ENCODE measurements around the gene NR1I3. TPM values are rescaled to one million over a fixed set of nuclear protein-coding genes. Genes with fewer than 3 reads are reported as not detected.
"Not testable (repeated sequence)": the region's sequence is repeated elsewhere in the genome, so short reads cannot be mapped to it uniquely, and the experiment has no call there.

NR1I3 gene
- total RNA-seq, 4 donors from 2014 or later: not detected

DNA sequence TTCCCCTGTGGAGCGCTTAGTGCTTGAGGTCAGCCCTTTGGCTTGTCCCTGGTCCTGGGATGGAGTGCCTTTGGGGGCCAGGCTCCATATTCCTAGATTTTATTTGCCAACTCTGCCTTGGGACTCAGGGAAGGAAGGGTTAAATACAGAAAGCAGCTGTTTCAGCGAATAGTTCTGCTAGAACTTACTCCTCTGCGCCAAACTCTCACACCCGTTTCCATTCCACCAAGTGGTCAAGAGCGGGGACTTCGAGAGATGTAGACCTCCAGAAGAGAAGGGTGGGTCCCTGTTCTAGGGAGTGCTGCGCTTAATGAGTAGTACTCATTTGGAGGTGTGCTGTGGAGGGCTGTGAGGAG is 12.8 kb downstream of the NR1I3 start:
- Histone ChIP-seq H3K4me3 (peak overlapping the region in 3 of 4 donors; percentile 12 to 16 (median 13)), H3K4me1 (peaks cover 5 to 27% (median 18%) of the 10 kb centered on the region in 4 donors), H3K36me3 (peaks cover 0 to 22% (median 0%) of the 10 kb centered on the region in 3 donors), H3K9me3 (no peaks in the 10 kb centered on the region), H3K27me3 (no peaks in the 10 kb centered on the region), H3K27ac (peak overlapping the region; percentile 50 to 87 (median 65))
- 38 to 48% methylated on average over 7 of the region's 7 CpGs for WGBS, 2 donors
- DNase-seq (ENCODE audit: low spot score in 2 of 2): no peak
- TF ChIP-seq CTCF (IDR thresholded peaks at IDR 0.05) (no peak), POLR2A (IDR thresholded peaks at IDR 0.05) (no peak), EP300 (IDR thresholded peaks at IDR 0.05) (no peak)

GRCh38 chr1:161224695-161225087 is 13.3 kb downstream of the NR1I3 start:
- 90% methylated on average over 13 of the region's 13 CpGs for WGBS, 2 donors
- H3K4me3 ChIP-seq; H3K27me3 ChIP-seq; DNase-seq (ENCODE audit: low spot score in 2 of 2); H3K9me3 ChIP-seq: not testable (repeated sequence)
- H3K4me1 ChIP-seq: peaks cover 5 to 27% (median 18%) of the 10 kb centered on the region in 4 donors
- peaks cover 0 to 17% (median 0%) of the 10 kb centered on the region in 3 donors for H3K36me3 ChIP-seq
- H3K27ac ChIP-seq: peak overlapping the region in 3 of 4 donors; percentile 59 to 87 (median 71)

DNA sequence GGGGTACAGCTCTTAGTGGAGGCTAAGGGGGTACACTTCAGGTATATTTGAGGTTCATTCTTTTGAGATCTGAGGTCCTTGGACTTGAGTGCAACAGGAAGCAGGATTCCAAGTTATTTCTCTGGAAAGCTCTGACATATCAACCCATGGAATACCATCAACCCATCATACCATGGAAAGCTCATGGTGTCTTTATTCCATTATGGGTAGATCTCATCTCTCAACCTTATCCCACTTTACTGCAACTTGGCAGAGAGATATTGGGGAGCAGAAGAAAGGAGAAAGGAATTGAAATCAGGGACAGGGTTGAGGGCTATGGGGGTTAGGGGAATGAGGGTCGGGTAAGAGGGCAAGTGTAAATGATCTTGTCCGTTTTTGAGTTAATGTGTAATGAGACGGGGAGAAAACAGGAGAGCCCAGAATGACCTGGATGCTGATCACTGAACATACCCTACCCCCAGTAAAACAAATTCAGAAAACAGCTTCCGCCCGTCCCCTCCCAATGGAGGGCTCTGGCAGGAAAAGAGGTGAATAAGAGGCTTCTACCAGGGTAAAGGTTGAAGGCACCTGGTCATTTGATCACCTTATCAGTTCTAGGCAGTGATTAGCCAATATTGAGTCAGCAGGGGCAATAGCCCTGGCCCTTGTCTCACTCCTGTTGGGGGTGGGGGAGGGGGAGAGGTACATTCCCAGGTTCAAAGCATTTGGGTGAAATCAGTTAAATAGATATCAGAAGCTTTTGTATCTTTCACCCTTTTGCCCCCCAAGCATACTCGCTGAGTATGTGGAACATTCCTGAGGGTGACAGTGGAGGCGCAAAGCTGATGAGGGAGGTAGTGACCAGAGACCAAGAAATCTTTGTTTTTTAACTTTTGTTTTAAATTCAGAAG is 14.0 kb downstream of the NR1I3 start:
- DNase-seq (ENCODE audit: low spot score in 2 of 2): no peak
- H3K4me3 ChIP-seq: no peak overlapping the region
- H3K4me1 ChIP-seq: peaks cover 5 to 27% (median 18%) of the 10 kb centered on the region in 4 donors
- no peaks in the 10 kb centered on the region for H3K27me3 ChIP-seq
- no peak overlapping the region for H3K27ac ChIP-seq
- H3K36me3 ChIP-seq: peaks cover 0 to 11% (median 0%) of the 10 kb centered on the region in 3 donors
- H3K9me3 ChIP-seq: no peaks in the 10 kb centered on the region
- TF ChIP-seq EP300 (IDR thresholded peaks at IDR 0.05) (no peak), POLR2A (IDR thresholded peaks at IDR 0.05) (no peak), CTCF (IDR thresholded peaks at IDR 0.05) (no peak)
- WGBS, 2 donors: 87 to 88% methylated on average over 7 of the region's 7 CpGs

GRCh38 chr1:161222175-161223019 is 15.6 kb downstream of the NR1I3 start:
- TF ChIP-seq CTCF (IDR thresholded peaks at IDR 0.05) (no peak), POLR2A (IDR thresholded peaks at IDR 0.05) (no peak), EP300 (IDR thresholded peaks at IDR 0.05) (no peak)
- no peak overlapping the region for H3K4me3 ChIP-seq
- no peaks in the 10 kb centered on the region for H3K27me3 ChIP-seq
- H3K36me3 ChIP-seq: no peaks in the 10 kb centered on the region
- 66 to 68% methylated on average over 6 of the region's 6 CpGs for WGBS, 2 donors
- H3K27ac ChIP-seq: no peak overlapping the region
- H3K4me1 ChIP-seq: peaks cover 5 to 25% (median 19%) of the 10 kb centered on the region in 4 donors
- DNase-seq (ENCODE audit: low spot score in 2 of 2): no peak
- no peaks in the 10 kb centered on the region for H3K9me3 ChIP-seq

GRCh38 chr1:161220002-161220401 is 18.0 kb downstream of the NR1I3 start:
- no peak for DNase-seq (ENCODE audit: low spot score in 2 of 2)
- H3K4me1 ChIP-seq: peaks cover 0 to 16% (median 7%) of the 10 kb centered on the region in 4 donors
- 81 to 90% methylated on average over 5 of the region's 5 CpGs for WGBS, 2 donors

More at GRCh38 chr1:161220002-161220401, 18.0 kb downstream of the NR1I3 start:
- Histone ChIP-seq H3K9me3 (no peaks in the 10 kb centered on the region), H3K36me3 (peaks cover 0 to 5% (median 0%) of the 10 kb centered on the region in 3 donors), H3K4me3 (no peak overlapping the region), H3K27me3 (no peaks in the 10 kb centered on the region), H3K27ac (no peak overlapping the region)
- TF ChIP-seq EP300 (IDR thresholded peaks at IDR 0.05) (no peak), POLR2A (IDR thresholded peaks at IDR 0.05) (no peak), CTCF (IDR thresholded peaks at IDR 0.05) (no peak)

Data from tibial nerve (tissue), 4 donors.